GM19463 (cell line): ENCODE measurements around the gene NMNAT3.

Source experiments
- ATAC-seq: cut with Tn5 transposase; IDR thresholded peaks from one replicate; pipeline ENCODE4 v1.9.1; 2021; ENCODE audit warnings: mild to moderate bottlenecking, moderate library complexity; ENCODE audit not compliant: unreplicated experiment

The NMNAT3 gene

DNA sequence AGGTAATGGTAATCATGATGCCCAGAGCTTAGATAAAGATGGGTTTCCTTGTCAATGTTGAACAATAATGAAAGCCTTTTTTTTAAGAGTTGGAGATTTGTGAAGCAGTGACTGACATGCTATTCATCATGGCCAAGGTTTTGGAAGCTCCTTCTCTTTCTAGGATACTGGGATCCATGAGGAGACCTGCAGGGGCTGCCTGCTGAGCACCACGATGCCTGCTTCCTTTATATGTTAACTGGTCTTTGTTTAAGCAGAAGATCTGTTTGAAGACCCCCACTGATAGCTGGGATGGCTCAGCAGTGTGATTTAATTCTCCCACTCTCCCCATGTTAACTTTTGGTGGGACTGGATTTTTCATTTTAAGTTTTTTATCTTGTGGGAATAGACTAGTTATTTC is 154.1 kb downstream of the NMNAT3 start:
- ATAC-seq, result no peak

GRCh38 chr3:139523166-139523565 is 154.6 kb downstream of the NMNAT3 start:
- ATAC-seq, result no peak

GRCh38 chr3:139522421-139522820 is 155.4 kb downstream of the NMNAT3 start:
- no peak for ATAC-seq

DNA sequence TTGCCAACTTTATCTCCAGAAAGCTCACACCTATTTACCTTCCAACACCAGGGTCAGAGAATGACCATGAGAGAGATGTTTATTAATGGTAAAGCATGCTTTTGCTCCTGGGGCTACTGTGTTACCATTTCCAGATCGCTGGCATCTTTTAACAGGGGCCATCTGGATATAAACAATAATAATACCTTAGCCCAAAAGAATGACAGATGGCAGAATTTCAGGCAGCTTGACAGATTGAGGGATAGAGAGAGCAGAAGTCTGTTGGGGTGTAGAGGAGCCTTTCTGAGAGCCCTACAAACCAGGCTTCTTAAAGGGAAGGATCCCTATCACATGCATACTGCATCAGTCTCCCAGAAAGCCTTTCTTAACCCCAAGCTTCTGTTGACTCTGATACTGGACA is 156.0 kb downstream of the NMNAT3 start:
- ATAC-seq, result no peak

- no peak for ATAC-seq
Measured at GRCh38 chr3:139521144-139521543, 156.6 kb downstream of the NMNAT3 start.

GRCh38 chr3:139519998-139520737 is 157.6 kb downstream of the NMNAT3 start:
- no peak for ATAC-seq

DNA sequence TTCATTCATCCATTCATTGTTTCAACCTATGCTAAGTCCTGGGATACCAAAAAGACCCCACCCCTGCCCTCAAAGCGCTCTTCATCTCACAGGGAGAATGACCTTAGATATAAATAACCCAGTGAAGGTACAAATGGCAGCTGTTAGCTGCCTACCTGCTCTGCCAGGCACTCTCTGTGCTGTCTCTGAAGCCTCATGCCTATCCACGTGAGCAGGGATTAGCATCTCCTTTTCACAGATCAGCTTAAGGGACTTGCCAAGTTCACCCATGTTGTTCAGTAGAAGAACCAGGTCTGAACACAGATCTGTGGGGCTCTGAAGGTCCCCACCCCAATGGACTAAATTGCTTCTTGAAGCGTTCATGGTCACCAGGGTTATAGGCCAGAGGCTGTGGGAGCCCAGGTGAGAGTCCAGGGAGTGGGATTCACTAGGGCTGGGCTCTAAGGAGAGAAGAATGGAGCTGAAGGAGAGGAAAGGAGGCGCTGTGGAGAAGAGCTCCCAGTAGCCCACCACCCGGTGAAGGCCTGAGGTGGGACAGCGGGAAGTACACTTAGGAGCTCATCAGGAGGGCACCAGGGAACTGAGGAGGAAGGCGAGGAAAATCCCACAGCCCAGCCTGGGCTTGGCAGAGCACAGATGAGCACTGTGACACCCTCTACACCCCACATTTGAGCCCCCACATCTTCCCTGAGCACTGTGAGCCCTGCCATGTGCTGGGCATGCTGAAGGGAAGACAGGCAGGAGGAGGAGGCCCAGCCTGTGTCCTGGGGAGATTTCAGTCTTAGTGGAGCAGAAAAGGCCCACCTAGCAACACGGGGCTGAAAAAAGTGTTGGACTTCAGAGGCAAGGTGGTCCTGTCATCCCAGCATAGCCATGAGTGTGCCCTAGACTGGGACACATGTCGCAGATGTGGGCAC is 158.6 kb downstream of the NMNAT3 start:
- ATAC-seq, result no peak

GRCh38 chr3:139518306-139518705 is 159.5 kb downstream of the NMNAT3 start:
- ATAC-seq, result no peak

- no peak for ATAC-seq
Measured at GRCh38 chr3:139517321-139518065, 160.3 kb downstream of the NMNAT3 start.

GRCh38 chr3:139514741-139515140 is 163.0 kb downstream of the NMNAT3 start:
- no peak for ATAC-seq
